ENCODE results near the gene FAM117B.

GRCh38 chr2:202808754-202809153, 174.0 kb downstream of the FAM117B start:
- TF ChIP-seq CTCF (IDR thresholded peaks at IDR 0.05; ENCODE audit: insufficient read depth, low read depth, low read length) (no peak), EZH2 (IDR thresholded peaks at IDR 0.05; ENCODE audit: insufficient read depth, low read length) (no peak)
